Ishikawa (cell line): Measurements from ENCODE around the gene RNU6-1.

Source experiments
- CEBPB ChIP-seq: IDR thresholded peaks from 2 replicates; pipeline ENCODE4 v1.6.1; 2012
- EP300 ChIP-seq: IDR thresholded peaks from 2 replicates; pipeline ENCODE4 v1.6.1; 2012; ENCODE audit warnings: borderline replicate concordance
- FOXM1 ChIP-seq: IDR thresholded peaks from 2 replicates; pipeline ENCODE4 v1.6.1; 2012; ENCODE audit warnings: low read depth, borderline replicate concordance
- MAX ChIP-seq: IDR thresholded peaks from 2 replicates; pipeline ENCODE4 v1.6.1; 2012
- REST ChIP-seq: IDR thresholded peaks from 2 replicates; pipeline ENCODE4 v1.6.1; 2012; ENCODE audit warnings: low read depth, mild to moderate bottlenecking
- TAF1 ChIP-seq: IDR thresholded peaks from 2 replicates; pipeline ENCODE4 v1.6.1; 2012; ENCODE audit warnings: low read depth, mild to moderate bottlenecking
- YY1 ChIP-seq: IDR thresholded peaks from 2 replicates; pipeline ENCODE4 v1.6.1; 2012; ENCODE audit warnings: low read depth
- ZBTB7A ChIP-seq: IDR thresholded peaks from 2 replicates; pipeline ENCODE4 v1.6.1; 2012; ENCODE audit warnings: low read depth

- TF ChIP-seq EP300 = no peak
- no peak for TF ChIP-seq MAX
- TF ChIP-seq TAF1 = no peak
- no peak for TF ChIP-seq FOXM1
- TF ChIP-seq YY1 = no peak
- TF ChIP-seq ZBTB7A = no peak
- no peak for TF ChIP-seq CEBPB
- no peak for TF ChIP-seq REST
Measured at GRCh38 chr15:67833710-67834511, 5.9 kb downstream of the RNU6-1 start.
